Trophoblast cell (in vitro differentiated cells and primary cell): ENCODE measurements around the gene KCNMB1.
"Not testable (repeated sequence)": the region's sequence is repeated elsewhere in the genome, so short reads cannot be mapped to it uniquely, and the experiment has no call there.

ENCODE experiments used
- DNase-seq, 2 donors: peaks; one replicate each; pipeline ENCODE4 v3.0.0-alpha.2; 2016
- H2AFZ ChIP-seq: 2 replicates; pipeline ENCODE4 v1.6.1; 2013; ENCODE audit warnings: low read length, moderate library complexity, mild to moderate bottlenecking; ENCODE audit not compliant: insufficient read depth, poor library complexity
- H2AK5ac ChIP-seq: 2 replicates; pipeline ENCODE4 v1.6.1; 2013; ENCODE audit warnings: mild to moderate bottlenecking, low read length
- H2BK120ac ChIP-seq: 2 replicates; pipeline ENCODE4 v1.6.1; 2013; ENCODE audit warnings: low read length, mild to moderate bottlenecking, moderate library complexity; ENCODE audit not compliant: insufficient read depth, poor library complexity
- H2BK12ac ChIP-seq: 2 replicates; pipeline ENCODE4 v1.6.1; 2013; ENCODE audit warnings: mild to moderate bottlenecking, low read length, moderate library complexity
- H2BK5ac ChIP-seq: 2 replicates; pipeline ENCODE4 v1.6.1; 2013; ENCODE audit warnings: low read length, low read depth, moderate library complexity, mild to moderate bottlenecking; ENCODE audit not compliant: poor library complexity
- H3K14ac ChIP-seq: 2 replicates; pipeline ENCODE4 v1.6.1; 2013; ENCODE audit warnings: mild to moderate bottlenecking, low read length
- H3K18ac ChIP-seq: 2 replicates; pipeline ENCODE4 v1.6.1; 2013; ENCODE audit warnings: mild to moderate bottlenecking, low read length
- H3K23ac ChIP-seq: 2 replicates; pipeline ENCODE4 v1.6.1; 2013; ENCODE audit warnings: low read length
- H3K27ac ChIP-seq: 2 replicates; pipeline ENCODE4 v1.5.1; 2013; ENCODE audit warnings: low read depth, mild to moderate bottlenecking, inconsistent platforms, low read length, moderate library complexity
- H3K27me3 ChIP-seq: 2 replicates; pipeline ENCODE4 v1.6.1; 2013; ENCODE audit warnings: inconsistent platforms, mild to moderate bottlenecking, low read length, moderate library complexity; ENCODE audit not compliant: insufficient read depth
- H3K36me3 ChIP-seq, 2 experiments: 1 replicate in 1 of 2; 2 replicates in 1 of 2; pipeline ENCODE4 v1.6.1; 2013; ENCODE audit warnings: low read length in 2 of 2, mild to moderate bottlenecking in 2 of 2, moderate library complexity in 1 of 2; ENCODE audit not compliant: insufficient read depth in 2 of 2, control insufficient read depth in 1 of 2
- H3K4ac ChIP-seq: 2 replicates; pipeline ENCODE4 v1.6.1; 2013; ENCODE audit warnings: low read depth, mild to moderate bottlenecking, low read length, moderate library complexity
- H3K4me1 ChIP-seq, 2 experiments: 1 replicate in 1 of 2; 2 replicates in 1 of 2; pipeline ENCODE4 v1.6.1; 2013; ENCODE audit warnings: low read length in 2 of 2, mild to moderate bottlenecking in 2 of 2, moderate library complexity in 1 of 2; ENCODE audit not compliant: insufficient read depth in 2 of 2, control insufficient read depth in 1 of 2
- H3K4me2 ChIP-seq: 2 replicates; pipeline ENCODE4 v1.6.1; 2013; ENCODE audit warnings: inconsistent platforms, mild to moderate bottlenecking, low read length, moderate library complexity
- H3K4me3 ChIP-seq: 2 replicates; pipeline ENCODE4 v1.5.1; 2013; ENCODE audit warnings: mild to moderate bottlenecking, low read depth, low read length, inconsistent platforms
- H3K79me1 ChIP-seq: one replicate; pipeline ENCODE4 v1.6.1; 2013; ENCODE audit warnings: low read length
- H3K79me2 ChIP-seq: 2 replicates; pipeline ENCODE4 v1.6.1; 2013; ENCODE audit warnings: low read length, mild to moderate bottlenecking; ENCODE audit not compliant: control insufficient read depth, insufficient read depth, poor library complexity
- H3K9ac ChIP-seq: 2 replicates; pipeline ENCODE4 v1.6.1; 2013; ENCODE audit warnings: mild to moderate bottlenecking, low read length
- H3K9me3 ChIP-seq: 2 replicates; pipeline ENCODE4 v1.6.1; 2013; ENCODE audit warnings: low read depth, mild to moderate bottlenecking, control low read depth, inconsistent platforms, low read length; ENCODE audit not compliant: insufficient read depth
- H4K12ac ChIP-seq: 2 replicates; pipeline ENCODE4 v1.6.1; 2013; ENCODE audit warnings: low read depth, mild to moderate bottlenecking, low read length, moderate library complexity
- H4K8ac ChIP-seq: 2 replicates; pipeline ENCODE4 v1.6.1; 2013; ENCODE audit warnings: low read depth, mild to moderate bottlenecking, low read length, moderate library complexity
- H4K91ac ChIP-seq: one replicate; pipeline ENCODE4 v1.6.1; 2013; ENCODE audit warnings: low read depth, mild to moderate bottlenecking, low read length, moderate library complexity
- WGBS: extraction: QIAGEN DNeasy Blood & Tissue Kit; methylation state at CpG from one replicate; pipeline ENCODE4 v1.1.7; 2013; ENCODE audit warnings: missing lambda C conversion rate; ENCODE audit not compliant: insufficient read length, insufficient coverage; ENCODE audit errors: extremely low coverage; 5-methylcytosine and 5-hydroxymethylcytosine counted together

The KCNMB1 gene

DNA sequence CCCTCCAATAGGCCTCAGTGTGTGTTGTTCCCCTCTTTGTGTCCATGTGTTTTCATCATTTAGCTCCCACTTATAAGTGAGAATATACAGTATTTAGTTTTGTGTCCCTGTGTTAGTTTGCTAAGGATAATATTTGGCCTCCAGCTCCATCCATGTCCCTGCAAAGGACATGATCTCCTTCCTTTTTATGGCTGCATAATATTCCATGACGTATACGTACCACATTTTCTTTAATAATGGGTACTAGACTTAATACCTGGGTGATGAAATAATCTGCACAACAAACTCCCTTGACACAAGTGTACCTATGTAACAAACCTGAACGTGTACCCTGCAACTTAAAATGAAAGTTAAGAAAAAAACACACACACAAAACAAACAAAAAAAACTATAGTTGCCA is 12.6 kb downstream of the KCNMB1 start:
- not testable (repeated sequence) for H2BK12ac ChIP-seq, H3K79me2 ChIP-seq, H3K4ac ChIP-seq, H4K8ac ChIP-seq, H4K91ac ChIP-seq, H3K4me1 ChIP-seq, H3K9me3 ChIP-seq, H3K27ac ChIP-seq, H2AFZ ChIP-seq, H3K27me3 ChIP-seq, H3K4me3 ChIP-seq, H3K36me3 ChIP-seq, H3K9ac ChIP-seq, H3K14ac ChIP-seq, H3K18ac ChIP-seq, H2AK5ac ChIP-seq, H3K79me1 ChIP-seq, H3K4me2 ChIP-seq, H2BK120ac ChIP-seq, H2BK5ac ChIP-seq, H4K12ac ChIP-seq, DNase-seq, H3K23ac ChIP-seq
- no CpG with 5 or more reads among the region's 3 CpGs for WGBS

DNA sequence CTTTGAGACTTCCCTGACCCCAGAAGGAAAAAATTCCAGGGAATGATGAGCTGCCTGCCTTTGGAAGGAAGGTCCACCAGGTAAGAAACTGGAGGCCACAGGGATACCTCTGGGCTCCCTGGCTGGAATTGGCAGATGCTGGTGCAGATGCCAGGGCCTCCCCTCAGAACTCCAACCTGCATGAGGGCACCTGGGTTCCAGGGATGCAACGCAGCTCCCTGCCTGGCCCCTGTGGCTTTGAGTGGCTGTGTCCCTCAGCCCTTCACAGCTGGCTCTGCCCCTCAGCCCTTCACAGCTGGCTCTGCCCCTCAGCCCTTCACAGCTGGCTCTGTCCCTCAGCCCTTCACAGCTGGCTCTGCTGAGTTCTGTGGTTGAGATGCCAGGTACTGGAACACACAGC is 13.9 kb downstream of the KCNMB1 start:
- no peak overlapping the region for H2BK5ac ChIP-seq
- H2AK5ac ChIP-seq = no peak overlapping the region
- no peak for DNase-seq
- H3K4me1 ChIP-seq = no peaks in the 10 kb centered on the region
- no peak overlapping the region for H3K4ac ChIP-seq
- H4K12ac ChIP-seq = no peak overlapping the region
- H3K27me3 ChIP-seq = no peaks in the 10 kb centered on the region
- H2BK12ac ChIP-seq = no peak overlapping the region
- H2BK120ac ChIP-seq = no peak overlapping the region
- H3K79me2 ChIP-seq = no peaks in the 10 kb centered on the region
- H3K4me2 ChIP-seq = no peak overlapping the region
- no peak overlapping the region for H2AFZ ChIP-seq
- no peak overlapping the region for H3K23ac ChIP-seq
- H3K79me1 ChIP-seq = no peaks in the 10 kb centered on the region
- no peak overlapping the region for H4K8ac ChIP-seq
- peaks cover 1% of the 10 kb centered on the region for H3K9me3 ChIP-seq
- no peaks in the 10 kb centered on the region for H3K36me3 ChIP-seq
- no peak overlapping the region for H3K18ac ChIP-seq
- H3K14ac ChIP-seq = no peak overlapping the region
- H3K27ac ChIP-seq = no peak overlapping the region
- no peak overlapping the region for H3K4me3 ChIP-seq
- no peak overlapping the region for H3K9ac ChIP-seq
- no peak overlapping the region for H4K91ac ChIP-seq
- WGBS = no CpG with 5 or more reads among the region's 1 CpG

DNA sequence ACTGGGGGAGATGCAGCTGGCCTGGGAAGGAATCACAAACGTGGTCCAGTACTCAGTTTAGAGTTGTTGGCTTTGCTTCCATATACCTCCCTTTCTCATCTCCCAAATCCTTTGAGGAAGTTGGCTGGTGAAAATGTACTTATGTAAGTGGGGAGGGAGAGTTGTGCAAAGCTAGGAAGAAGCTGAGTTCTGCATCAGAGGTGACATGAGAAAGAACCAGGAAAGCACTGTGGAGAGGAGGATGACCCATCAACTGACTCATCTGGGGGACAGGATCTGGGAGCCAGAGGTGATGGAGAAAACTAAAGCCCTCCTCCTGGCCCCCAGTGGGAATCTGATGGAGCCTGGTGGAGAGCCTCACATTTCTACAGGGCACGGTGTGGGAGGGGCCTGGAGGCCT is 16.2 kb downstream of the KCNMB1 start:
- Histone ChIP-seq H2BK12ac (no peak overlapping the region), H3K27me3 (no peaks in the 10 kb centered on the region), H3K4me1 (no peaks in the 10 kb centered on the region), H2BK5ac (no peak overlapping the region), H2AK5ac (no peak overlapping the region), H3K4ac (no peak overlapping the region), H4K91ac (no peak overlapping the region), H3K18ac (no peak overlapping the region), H3K4me3 (no peak overlapping the region), H3K9ac (no peak overlapping the region), H3K9me3 (peaks cover 1% of the 10 kb centered on the region), H2AFZ (no peak overlapping the region), H3K79me1 (no peaks in the 10 kb centered on the region), H4K8ac (no peak overlapping the region), H3K23ac (no peak overlapping the region), H3K79me2 (no peaks in the 10 kb centered on the region), H3K36me3 (no peaks in the 10 kb centered on the region), H3K14ac (no peak overlapping the region), H3K27ac (no peak overlapping the region), H2BK120ac (no peak overlapping the region), H3K4me2 (no peak overlapping the region), H4K12ac (no peak overlapping the region)
- DNase-seq = no peak
- WGBS = no CpG with 5 or more reads among the region's 2 CpGs

DNA sequence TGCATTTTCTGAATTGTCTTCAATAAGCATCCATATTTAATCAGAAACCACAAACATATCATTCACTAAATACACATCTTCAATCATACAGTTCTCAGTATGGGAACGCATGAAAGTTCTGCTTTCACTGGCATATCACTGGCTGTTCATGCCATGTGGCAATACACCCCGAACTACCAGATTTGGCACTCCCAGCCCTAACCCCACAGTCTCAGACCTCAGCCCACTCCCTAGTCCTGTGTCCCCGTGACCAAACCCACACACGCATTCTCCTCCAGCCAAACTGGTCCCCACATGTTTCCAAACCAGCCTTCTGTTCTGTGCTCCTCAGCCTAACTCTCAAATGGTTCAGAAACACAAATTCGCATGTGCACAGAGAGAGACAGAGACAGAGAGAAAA is 20.6 kb downstream of the KCNMB1 start:
- Histone ChIP-seq H3K9me3 (no peaks in the 10 kb centered on the region), H4K8ac (no peak overlapping the region), H3K14ac (no peak overlapping the region)

More for the DNA sequence above, 20.6 kb downstream of the KCNMB1 start:
- no peak overlapping the region for H4K91ac ChIP-seq
- H3K79me2 ChIP-seq = no peaks in the 10 kb centered on the region
- H3K27ac ChIP-seq = no peak overlapping the region
- H3K4ac ChIP-seq = no peak overlapping the region
- H3K4me3 ChIP-seq = no peak overlapping the region
- no peak overlapping the region for H2BK5ac ChIP-seq
- no peak overlapping the region for H2BK120ac ChIP-seq
- H2AK5ac ChIP-seq = no peak overlapping the region
- no peak overlapping the region for H4K12ac ChIP-seq
- no peak overlapping the region for H3K23ac ChIP-seq
- DNase-seq = no peak
- H2BK12ac ChIP-seq = no peak overlapping the region
- H3K27me3 ChIP-seq = no peaks in the 10 kb centered on the region
- H3K79me1 ChIP-seq = peaks cover 2% of the 10 kb centered on the region
- H3K36me3 ChIP-seq = no peaks in the 10 kb centered on the region
- WGBS = no CpG with 5 or more reads among the region's 5 CpGs
- H3K4me1 ChIP-seq = no peaks in the 10 kb centered on the region
- no peak overlapping the region for H3K9ac ChIP-seq
- no peak overlapping the region for H3K4me2 ChIP-seq
- no peak overlapping the region for H3K18ac ChIP-seq
- no peak overlapping the region for H2AFZ ChIP-seq
